Ovary (tissue), 3 donors: Measurements from ENCODE around the gene OSBPL9.

Experiments
- CTCF ChIP-seq, 3 donors: fragments of 450-650 bp in 2 of 3; fragments of 200-600 bp in 1 of 3; IDR thresholded peaks; one replicate each; pipeline versions ENCODE4 v1.5.1 to v1.8.0; 2016 to 2022; ENCODE audit warnings: antibody characterized with exemption in 3 of 3, mild to moderate bottlenecking in 1 of 3
- EP300 ChIP-seq: sonication (generic); formaldehyde crosslinking; IDR thresholded peaks from one replicate; pipeline ENCODE4 v1.6.1; 2017; ENCODE audit warnings: antibody characterized with exemption
- POLR2A ChIP-seq: fragments of 450-650 bp; IDR thresholded peaks from one replicate; pipeline ENCODE4 v1.6.1; 2017; ENCODE audit warnings: antibody characterized with exemption, mild to moderate bottlenecking, moderate library complexity
- donor health status: DM: no; HTN: no; CAD: no.

GRCh38 chr1:51605961-51606723 lies 10.8 kb upstream of the OSBPL9 start:
- no peak for TF ChIP-seq EP300
- no peak for TF ChIP-seq CTCF (IDR thresholded peaks at IDR 0.05)
- TF ChIP-seq POLR2A = no peak
